22Rv1 (cell line): ENCODE measurements around the gene UCHL3.

Experiments used
- ZFX ChIP-seq: fragments of 450-650 bp; IDR thresholded peaks from 2 replicates; pipeline ENCODE4 v1.6.1; 2017; ENCODE audit warnings: antibody characterized with exemption, borderline replicate concordance
- TF ChIP-seq, protein P1 (sequence below): fragments of 450-650 bp; IDR thresholded peaks from 2 replicates; pipeline ENCODE4 v1.5.1; 2017; ENCODE audit warnings: mild to moderate bottlenecking

DNA sequence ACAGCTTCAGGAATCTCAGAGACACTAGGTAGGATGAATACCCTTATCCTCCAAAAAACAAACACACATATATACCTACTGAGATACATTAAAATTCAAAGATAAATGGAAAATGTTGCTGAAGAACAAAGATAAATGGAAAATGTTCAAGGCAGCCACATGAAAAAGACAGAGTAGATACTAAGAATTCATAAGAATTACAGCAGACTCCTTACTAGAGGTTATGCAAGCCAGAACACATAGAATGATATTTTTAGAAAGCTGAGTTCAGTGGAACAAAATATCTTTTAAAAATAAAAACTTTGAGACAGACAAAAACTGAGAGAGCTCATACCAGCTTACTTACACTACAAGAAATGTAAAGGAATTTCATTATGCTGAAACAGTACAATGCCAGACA is 35.6 kb downstream of the UCHL3 start:
- TF ChIP-seq, protein P1, sequence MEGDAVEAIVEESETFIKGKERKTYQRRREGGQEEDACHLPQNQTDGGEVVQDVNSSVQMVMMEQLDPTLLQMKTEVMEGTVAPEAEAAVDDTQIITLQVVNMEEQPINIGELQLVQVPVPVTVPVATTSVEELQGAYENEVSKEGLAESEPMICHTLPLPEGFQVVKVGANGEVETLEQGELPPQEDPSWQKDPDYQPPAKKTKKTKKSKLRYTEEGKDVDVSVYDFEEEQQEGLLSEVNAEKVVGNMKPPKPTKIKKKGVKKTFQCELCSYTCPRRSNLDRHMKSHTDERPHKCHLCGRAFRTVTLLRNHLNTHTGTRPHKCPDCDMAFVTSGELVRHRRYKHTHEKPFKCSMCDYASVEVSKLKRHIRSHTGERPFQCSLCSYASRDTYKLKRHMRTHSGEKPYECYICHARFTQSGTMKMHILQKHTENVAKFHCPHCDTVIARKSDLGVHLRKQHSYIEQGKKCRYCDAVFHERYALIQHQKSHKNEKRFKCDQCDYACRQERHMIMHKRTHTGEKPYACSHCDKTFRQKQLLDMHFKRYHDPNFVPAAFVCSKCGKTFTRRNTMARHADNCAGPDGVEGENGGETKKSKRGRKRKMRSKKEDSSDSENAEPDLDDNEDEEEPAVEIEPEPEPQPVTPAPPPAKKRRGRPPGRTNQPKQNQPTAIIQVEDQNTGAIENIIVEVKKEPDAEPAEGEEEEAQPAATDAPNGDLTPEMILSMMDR: no peak
- TF ChIP-seq ZFX: no peak
